Muscle layer of duodenum (tissue), 2 donors: ENCODE data around the gene HIGD1C.
"Not testable (repeated sequence)": the region's sequence is repeated elsewhere in the genome, so short reads cannot be mapped to it uniquely, and the experiment has no call there.

Experiments
- H3K27ac ChIP-seq: one replicate; pipeline ENCODE4 v1.7.0; 2013; ENCODE audit warnings: mild to moderate bottlenecking, low read length
- H3K27me3 ChIP-seq: one replicate; pipeline ENCODE4 v1.7.0; 2013; ENCODE audit warnings: low read depth, mild to moderate bottlenecking, control low read depth, low read length
- H3K36me3 ChIP-seq, 2 donors: one replicate each; pipeline ENCODE4 v1.7.0; 2013; ENCODE audit warnings: low read length in 2 of 2, control low read depth in 1 of 2, mild to moderate bottlenecking in 1 of 2; ENCODE audit not compliant: insufficient read depth in 2 of 2, control insufficient read depth in 1 of 2
- H3K4me1 ChIP-seq, 2 donors: one replicate each; pipeline ENCODE4 v1.7.0; 2013; ENCODE audit warnings: low read length in 2 of 2, mild to moderate bottlenecking in 2 of 2, control low read depth in 1 of 2, moderate library complexity in 1 of 2; ENCODE audit not compliant: insufficient read depth in 2 of 2, control insufficient read depth in 1 of 2
- H3K4me3 ChIP-seq, 2 donors: one replicate each; pipeline ENCODE4 v1.7.0; 2013; ENCODE audit warnings: low read length in 2 of 2, low read depth in 1 of 2, mild to moderate bottlenecking in 1 of 2
- H3K9me3 ChIP-seq, 2 donors: one replicate each; pipeline ENCODE4 v1.7.0; 2013; ENCODE audit warnings: low read length in 2 of 2, control low read depth in 1 of 2, mild to moderate bottlenecking in 1 of 2; ENCODE audit not compliant: control insufficient read depth in 1 of 2
- donor health status: healthy.

HIGD1C gene

DNA sequence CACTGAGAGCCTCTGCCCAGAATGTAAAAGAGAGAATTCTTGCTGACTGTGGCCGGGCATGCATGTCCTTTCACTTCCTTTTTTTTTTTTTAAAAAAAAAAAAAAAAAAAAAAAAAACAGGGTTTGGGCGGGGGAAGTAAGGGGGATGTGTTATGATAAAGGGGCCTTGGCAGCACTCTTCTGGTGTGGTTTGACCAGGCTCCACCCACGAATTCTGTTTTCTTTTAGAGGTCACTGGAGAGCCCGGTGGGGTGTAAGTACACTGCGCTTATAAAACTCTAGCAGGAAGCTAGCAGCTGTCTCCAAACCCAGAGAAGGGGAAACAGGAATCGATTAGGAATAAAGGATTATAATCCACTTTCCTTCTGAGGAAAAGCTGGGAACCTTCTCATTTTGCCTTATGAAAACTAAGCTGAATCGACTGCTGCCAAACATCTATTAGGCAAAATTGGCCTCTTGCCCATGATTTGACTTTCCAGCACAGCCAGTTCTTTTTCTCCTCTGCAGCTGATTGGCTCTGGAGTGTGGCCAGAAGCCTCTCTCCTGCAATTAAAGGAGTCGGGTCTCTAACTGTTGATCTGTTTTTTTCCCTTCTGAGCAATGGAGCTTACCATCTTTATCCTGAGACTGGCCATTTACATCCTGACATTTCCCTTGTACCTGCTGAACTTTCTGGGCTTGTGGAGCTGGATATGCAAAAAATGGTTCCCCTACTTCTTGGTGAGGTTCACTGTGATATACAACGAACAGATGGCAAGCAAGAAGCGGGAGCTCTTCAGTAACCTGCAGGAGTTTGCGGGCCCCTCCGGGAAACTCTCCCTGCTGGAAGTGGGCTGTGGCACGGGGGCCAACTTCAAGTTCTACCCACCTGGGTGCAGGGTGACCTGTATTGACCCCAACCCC lies 27.7 kb upstream of the HIGD1C start:
- peak overlapping the region; percentile 81 to 98 for H3K4me3 ChIP-seq
- peaks cover 5 to 35% of the 10 kb centered on the region in 2 donors for H3K4me1 ChIP-seq
- no peaks in the 10 kb centered on the region for H3K27me3 ChIP-seq
- peak overlapping the region; percentile 92 for H3K27ac ChIP-seq
- H3K36me3 ChIP-seq, result no peaks in the 10 kb centered on the region
- H3K9me3 ChIP-seq, result no peaks in the 10 kb centered on the region

DNA sequence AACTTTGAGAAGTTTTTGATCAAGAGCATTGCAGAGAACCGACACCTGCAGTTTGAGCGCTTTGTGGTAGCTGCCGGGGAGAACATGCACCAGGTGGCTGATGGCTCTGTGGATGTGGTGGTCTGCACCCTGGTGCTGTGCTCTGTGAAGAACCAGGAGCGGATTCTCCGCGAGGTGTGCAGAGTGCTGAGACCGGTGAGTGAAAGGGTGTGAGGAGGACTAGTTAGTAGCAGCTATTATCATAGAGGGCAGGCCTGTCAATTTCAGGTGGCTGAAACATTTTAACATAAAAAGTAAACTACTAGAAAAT lies 27.0 kb upstream of the HIGD1C start:
- Histone ChIP-seq H3K4me3 (peak overlapping the region; percentile 81 to 98), H3K36me3 (no peaks in the 10 kb centered on the region), H3K9me3 (no peaks in the 10 kb centered on the region), H3K27me3 (no peaks in the 10 kb centered on the region), H3K27ac (peak overlapping the region; percentile 83), H3K4me1 (peaks cover 5 to 38% of the 10 kb centered on the region in 2 donors)

DNA sequence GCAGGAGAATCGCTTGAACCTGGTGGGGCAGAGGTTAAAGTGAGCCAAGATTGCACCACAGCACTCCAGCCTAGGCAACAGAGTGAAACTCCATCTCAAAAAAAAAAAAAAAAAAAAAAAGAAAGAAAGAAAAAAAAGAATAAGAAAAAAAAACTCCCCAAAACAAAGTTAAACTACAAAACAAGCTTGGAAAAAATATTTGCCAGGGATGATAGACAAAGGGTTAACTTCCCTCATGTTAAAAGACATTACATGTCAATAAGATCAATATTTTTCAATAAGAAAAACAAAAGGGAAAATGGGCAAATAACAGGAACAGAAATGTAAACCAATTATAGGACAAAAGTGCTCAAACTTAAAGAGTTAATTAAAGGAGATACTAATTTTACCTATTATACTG lies 26.4 kb upstream of the HIGD1C start:
- Histone ChIP-seq H3K4me3 (peak overlapping the region; percentile 81 to 98), H3K27me3 (no peaks in the 10 kb centered on the region), H3K36me3 (peaks cover 0 to 5% of the 10 kb centered on the region in 2 donors), H3K4me1 (peaks cover 5 to 39% of the 10 kb centered on the region in 2 donors), H3K27ac (peak overlapping the region; percentile 83), H3K9me3 (no peaks in the 10 kb centered on the region)

DNA sequence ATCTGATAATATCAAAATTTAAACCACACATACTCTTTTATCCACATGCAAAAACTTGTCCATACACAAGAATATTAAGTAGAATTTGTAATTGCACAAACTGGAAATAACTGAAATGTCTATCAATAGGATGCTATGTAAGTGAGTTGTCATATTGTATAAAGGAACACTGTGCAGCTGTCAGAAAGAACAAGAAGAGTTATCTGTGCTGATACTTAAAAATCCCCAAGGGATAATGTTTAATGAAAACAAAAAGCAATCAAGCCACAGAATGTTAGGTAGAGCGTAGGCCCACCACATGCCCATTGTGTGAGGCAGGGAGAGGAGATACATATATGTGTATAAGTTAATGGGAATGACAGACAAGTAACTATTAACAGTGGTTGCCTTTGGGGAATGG lies 25.9 kb upstream of the HIGD1C start:
- no peaks in the 10 kb centered on the region for H3K9me3 ChIP-seq
- peak overlapping the region; percentile 78 for H3K27ac ChIP-seq
- peak overlapping the region; percentile 81 to 98 for H3K4me3 ChIP-seq
- no peaks in the 10 kb centered on the region for H3K27me3 ChIP-seq
- H3K4me1 ChIP-seq, result peaks cover 5 to 40% of the 10 kb centered on the region in 2 donors
- peaks cover 0 to 9% of the 10 kb centered on the region in 2 donors for H3K36me3 ChIP-seq

DNA sequence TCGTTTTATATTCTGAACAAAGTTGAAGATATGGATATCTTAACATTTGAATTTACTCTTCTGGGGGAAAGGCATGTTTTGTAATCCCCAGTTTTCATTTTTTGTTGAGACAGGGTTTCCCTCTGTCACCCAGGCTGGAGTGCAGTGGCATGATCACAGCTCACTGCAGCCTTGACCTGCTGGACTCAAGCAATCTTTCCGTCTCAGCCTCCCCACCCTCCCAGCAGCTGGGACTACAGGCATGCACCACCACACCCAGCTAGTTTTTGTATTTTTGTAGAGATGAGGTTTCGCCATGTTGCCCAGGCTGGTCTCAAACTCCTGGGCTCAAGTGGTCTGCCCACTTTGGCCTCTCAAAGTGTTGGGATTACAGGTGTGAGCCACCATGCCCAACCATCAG lies 25.4 kb upstream of the HIGD1C start:
- Histone ChIP-seq H3K27ac (peak overlapping the region; percentile 78), H3K4me3 (peak overlapping the region; percentile 81 to 98), H3K4me1 (peaks cover 5 to 39% of the 10 kb centered on the region in 2 donors)

DNA sequence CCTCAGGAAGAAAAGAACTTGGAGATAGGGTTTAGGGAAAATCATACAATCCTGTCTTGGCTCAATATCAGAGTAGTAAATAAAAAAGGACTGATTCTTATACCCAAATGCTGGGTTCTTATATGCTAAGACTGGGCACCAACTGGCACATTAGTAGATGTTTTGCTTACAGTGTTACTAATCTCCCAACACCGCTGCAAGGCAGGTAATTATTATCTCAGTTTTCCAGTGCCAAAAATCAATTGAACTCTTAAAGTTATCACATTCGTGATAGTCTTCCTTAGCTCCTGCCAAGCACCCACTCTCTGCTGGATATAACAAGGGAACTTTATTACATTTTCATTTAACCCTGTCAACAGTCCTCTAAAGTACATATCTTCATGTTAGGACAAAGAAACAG lies 25.0 kb upstream of the HIGD1C start:
- peaks cover 5 to 35% of the 10 kb centered on the region in 2 donors for H3K4me1 ChIP-seq

More for the DNA sequence above, 25.4 kb upstream of the HIGD1C start:
- not testable (repeated sequence) for H3K36me3 ChIP-seq, H3K27me3 ChIP-seq, H3K9me3 ChIP-seq

DNA sequence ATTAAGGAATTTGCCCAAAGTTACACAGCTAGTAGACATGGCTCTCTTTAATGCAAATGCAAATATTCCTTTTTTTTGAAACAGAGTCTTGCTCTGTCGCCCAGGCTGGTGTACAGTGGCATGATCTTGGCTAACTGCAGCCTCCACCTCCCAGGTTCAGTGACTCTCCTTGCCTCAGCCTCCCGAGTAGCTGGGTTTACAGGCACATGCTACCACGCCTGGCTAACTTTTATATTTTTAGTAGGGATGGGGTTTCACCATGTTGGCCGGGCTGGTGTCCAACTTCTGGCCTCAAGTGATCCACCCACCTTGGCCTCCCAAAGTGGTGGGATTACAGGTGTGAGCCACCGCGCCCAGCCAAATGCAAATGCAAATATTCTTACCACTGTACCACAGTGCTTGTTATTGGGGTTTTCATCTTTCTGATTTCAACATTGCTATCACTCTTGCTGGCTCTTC lies 24.5 kb upstream of the HIGD1C start:
- Histone ChIP-seq H3K27ac (peak overlapping the region; percentile 78), H3K4me1 (peaks cover 5 to 36% of the 10 kb centered on the region in 2 donors), H3K4me3 (peak overlapping the region; percentile 81 to 98), H3K9me3 (no peaks in the 10 kb centered on the region), H3K36me3 (peaks cover 0 to 9% of the 10 kb centered on the region in 2 donors), H3K27me3 (no peaks in the 10 kb centered on the region)

More for the DNA sequence above, 25.0 kb upstream of the HIGD1C start:
- Histone ChIP-seq H3K36me3 (peaks cover 0 to 9% of the 10 kb centered on the region in 2 donors), H3K4me3 (peak overlapping the region; percentile 81 to 98), H3K9me3 (no peaks in the 10 kb centered on the region), H3K27me3 (no peaks in the 10 kb centered on the region), H3K27ac (peak overlapping the region; percentile 78)

DNA sequence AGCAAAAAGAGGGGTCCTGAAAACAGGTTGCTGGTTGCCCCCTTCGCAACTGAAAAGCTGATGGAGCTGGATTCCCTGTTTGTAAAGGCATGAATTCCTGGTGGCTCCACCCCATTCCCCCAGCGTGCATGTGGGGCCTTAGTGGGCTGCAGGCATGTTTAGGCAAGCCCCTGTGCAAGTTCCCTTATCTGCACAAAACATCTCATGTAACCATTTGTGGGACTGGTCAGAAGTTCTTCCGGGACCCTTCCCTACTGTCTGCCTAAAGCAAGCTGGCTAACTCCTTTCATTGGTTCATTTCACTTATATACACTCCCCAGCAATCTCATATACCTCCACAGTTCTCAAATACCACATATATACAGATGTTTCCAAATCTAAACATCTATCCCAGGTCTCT lies 24.0 kb upstream of the HIGD1C start:
- Histone ChIP-seq H3K4me1 (peaks cover 5 to 38% of the 10 kb centered on the region in 2 donors), H3K27me3 (no peaks in the 10 kb centered on the region), H3K36me3 (peaks cover 0 to 11% of the 10 kb centered on the region in 2 donors), H3K9me3 (no peaks in the 10 kb centered on the region), H3K4me3 (peak overlapping the region; percentile 81 to 98), H3K27ac (peak overlapping the region; percentile 78)

DNA sequence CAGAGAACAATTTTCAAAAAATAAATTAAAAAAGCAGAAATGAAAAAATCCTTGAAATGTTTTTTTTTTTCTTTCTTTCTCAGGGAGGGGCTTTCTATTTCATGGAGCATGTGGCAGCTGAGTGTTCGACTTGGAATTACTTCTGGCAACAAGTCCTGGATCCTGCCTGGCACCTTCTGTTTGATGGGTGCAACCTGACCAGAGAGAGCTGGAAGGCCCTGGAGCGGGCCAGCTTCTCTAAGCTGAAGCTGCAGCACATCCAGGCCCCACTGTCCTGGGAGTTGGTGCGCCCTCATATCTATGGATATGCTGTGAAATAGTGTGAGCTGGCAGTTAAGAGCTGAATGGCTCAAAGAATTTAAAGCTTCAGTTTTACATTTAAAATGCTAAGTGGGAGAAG lies 22.5 kb upstream of the HIGD1C start:
- H3K27me3 ChIP-seq, result no peaks in the 10 kb centered on the region
- H3K9me3 ChIP-seq, result no peaks in the 10 kb centered on the region
- peaks cover 0 to 18% of the 10 kb centered on the region in 2 donors for H3K36me3 ChIP-seq
- H3K4me3 ChIP-seq, result no peak overlapping the region
- H3K4me1 ChIP-seq, result peaks cover 12 to 52% of the 10 kb centered on the region in 2 donors
- H3K27ac ChIP-seq, result no peak overlapping the region

DNA sequence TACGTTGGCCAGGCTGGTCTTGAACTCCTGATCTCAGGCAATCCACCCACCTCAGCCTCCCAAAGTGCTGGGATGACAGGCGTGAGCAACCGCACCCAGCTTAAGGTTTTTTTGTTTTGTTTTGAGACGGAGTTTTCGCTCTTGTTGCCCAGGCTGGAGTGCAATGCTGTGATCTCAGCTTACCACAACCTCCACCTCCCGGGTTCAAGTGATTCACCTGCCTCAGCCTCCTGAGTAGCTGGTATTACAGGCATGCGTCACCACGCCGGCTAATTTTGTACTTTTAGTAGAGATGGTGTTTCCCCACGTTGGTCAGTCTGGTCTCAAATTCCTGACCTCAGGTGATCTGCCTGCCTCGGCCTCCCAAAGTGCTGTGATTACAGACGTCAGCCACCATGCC lies 21.9 kb upstream of the HIGD1C start:
- H3K27ac ChIP-seq, H3K4me3 ChIP-seq, H3K9me3 ChIP-seq, H3K27me3 ChIP-seq: not testable (repeated sequence)
- H3K36me3 ChIP-seq, result peaks cover 0 to 18% of the 10 kb centered on the region in 2 donors
- peaks cover 16 to 57% of the 10 kb centered on the region in 2 donors for H3K4me1 ChIP-seq

DNA sequence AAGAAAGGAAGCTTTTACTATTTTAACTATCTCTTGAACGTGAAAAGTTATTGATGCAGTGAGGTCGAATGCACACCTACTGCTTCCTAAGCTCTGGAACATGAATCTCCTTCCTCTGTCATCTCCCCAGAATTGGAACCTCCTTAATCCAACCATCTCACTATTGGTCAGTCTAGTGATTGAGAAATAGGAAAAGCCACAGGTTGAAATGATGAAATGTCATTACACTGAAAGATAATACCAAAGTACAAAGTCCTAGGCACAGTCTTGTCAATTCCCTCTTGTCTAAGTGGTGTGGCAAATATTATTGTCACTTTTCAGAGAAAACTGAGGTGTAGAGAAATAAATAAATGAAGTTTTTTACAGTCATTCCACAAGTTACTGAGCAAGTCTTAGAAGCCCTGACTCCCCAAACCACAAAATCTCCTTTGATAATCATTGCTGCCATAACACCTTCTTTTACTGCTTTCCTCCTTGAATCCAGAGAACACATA lies 19.5 kb upstream of the HIGD1C start:
- peak overlapping the region; percentile 26 for H3K27ac ChIP-seq
- no peak overlapping the region for H3K4me3 ChIP-seq
- H3K27me3 ChIP-seq, result no peaks in the 10 kb centered on the region
- peaks cover 0 to 7% of the 10 kb centered on the region in 2 donors for H3K9me3 ChIP-seq
- peaks cover 0 to 18% of the 10 kb centered on the region in 2 donors for H3K36me3 ChIP-seq
- H3K4me1 ChIP-seq, result peaks cover 16 to 53% of the 10 kb centered on the region in 2 donors
